ENCODE results near the gene PTPRK. TPM values are rescaled to one million over a fixed set of nuclear protein-coding genes. Genes with fewer than 3 reads are reported as not detected.

PTPRK gene
- total and polyA plus RNA-seq, 4 donors: 12.1 to 61.2 (median 29.1) TPM

GRCh38 chr6:128112494-128112893, 407.9 kb downstream of the PTPRK start (continued):
- no peak for TF ChIP-seq REST (IDR thresholded peaks at IDR 0.05)
- TF ChIP-seq RAD21 (IDR thresholded peaks at IDR 0.05): peak in 1 of 2 donors; percentile 8
- no peak for TF ChIP-seq RXRA (IDR thresholded peaks at IDR 0.05)
- no peak for TF ChIP-seq JUND (IDR thresholded peaks at IDR 0.05)
- TF ChIP-seq NR2F2 (IDR thresholded peaks at IDR 0.05): no peak

DNA sequence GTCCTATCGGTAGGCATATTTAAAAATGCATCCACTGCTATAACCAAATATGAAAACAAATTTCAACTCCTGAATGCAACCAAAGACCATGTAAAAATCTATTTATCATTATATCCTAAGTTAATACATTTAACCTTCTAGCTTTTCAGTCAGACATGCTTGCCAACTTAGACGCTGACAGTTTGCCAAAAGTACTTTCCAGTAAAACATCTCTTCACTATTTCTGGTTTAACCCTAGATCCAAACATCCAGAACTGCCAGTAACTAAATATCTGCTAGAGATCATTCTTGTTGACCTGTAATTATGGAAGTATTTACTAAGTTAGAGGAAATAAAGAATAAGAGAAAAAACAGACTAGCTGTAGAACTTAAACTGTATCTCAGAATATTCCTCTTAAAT, 409.3 kb downstream of the PTPRK start:
- no peak overlapping the region for H3K4me3 ChIP-seq (ENCODE audit: low read depth in 1 of 3, low read length in 3 of 3)
- H3K27me3 ChIP-seq (ENCODE audit: control insufficient read depth in 4 of 4, insufficient read depth in 4 of 4, low read length in 3 of 4): no peaks in the 10 kb centered on the region
- DNase-seq (ENCODE audit: low spot score): no peak
- 60% methylated on average over 2 of the region's 2 CpGs for WGBS
- no peaks in the 10 kb centered on the region for H3K9me3 ChIP-seq (ENCODE audit: control insufficient read depth in 4 of 4, low read length in 3 of 4)
- no peak overlapping the region for H3K27ac ChIP-seq (ENCODE audit: low read depth in 1 of 2, low read length in 2 of 2)
- H3K9ac ChIP-seq (ENCODE audit: low read depth in 1 of 2, low read length in 2 of 2): no peak overlapping the region
- H3K36me3 ChIP-seq (ENCODE audit: control insufficient read depth in 4 of 4, insufficient read depth in 3 of 4, low read depth in 1 of 4, low read length in 3 of 4): no peaks in the 10 kb centered on the region
- peaks cover 2 to 17% (median 15%) of the 10 kb centered on the region in 4 donors for H3K4me1 ChIP-seq (ENCODE audit: control insufficient read depth in 4 of 4, insufficient read depth in 4 of 4, low read length in 3 of 4)
- TF ChIP-seq, protein P1, sequence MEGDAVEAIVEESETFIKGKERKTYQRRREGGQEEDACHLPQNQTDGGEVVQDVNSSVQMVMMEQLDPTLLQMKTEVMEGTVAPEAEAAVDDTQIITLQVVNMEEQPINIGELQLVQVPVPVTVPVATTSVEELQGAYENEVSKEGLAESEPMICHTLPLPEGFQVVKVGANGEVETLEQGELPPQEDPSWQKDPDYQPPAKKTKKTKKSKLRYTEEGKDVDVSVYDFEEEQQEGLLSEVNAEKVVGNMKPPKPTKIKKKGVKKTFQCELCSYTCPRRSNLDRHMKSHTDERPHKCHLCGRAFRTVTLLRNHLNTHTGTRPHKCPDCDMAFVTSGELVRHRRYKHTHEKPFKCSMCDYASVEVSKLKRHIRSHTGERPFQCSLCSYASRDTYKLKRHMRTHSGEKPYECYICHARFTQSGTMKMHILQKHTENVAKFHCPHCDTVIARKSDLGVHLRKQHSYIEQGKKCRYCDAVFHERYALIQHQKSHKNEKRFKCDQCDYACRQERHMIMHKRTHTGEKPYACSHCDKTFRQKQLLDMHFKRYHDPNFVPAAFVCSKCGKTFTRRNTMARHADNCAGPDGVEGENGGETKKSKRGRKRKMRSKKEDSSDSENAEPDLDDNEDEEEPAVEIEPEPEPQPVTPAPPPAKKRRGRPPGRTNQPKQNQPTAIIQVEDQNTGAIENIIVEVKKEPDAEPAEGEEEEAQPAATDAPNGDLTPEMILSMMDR (IDR thresholded peaks at IDR 0.05; ENCODE audit: low read depth, low read length, missing input control): no peak
- TF ChIP-seq NR2F2 (IDR thresholded peaks at IDR 0.05) (peak; percentile 14), SP1 (IDR thresholded peaks at IDR 0.05) (no peak)

GRCh38 chr6:128107682-128108081, 412.7 kb downstream of the PTPRK start:
- Histone ChIP-seq H3K4me1 (ENCODE audit: control insufficient read depth in 4 of 4, insufficient read depth in 4 of 4, low read length in 3 of 4) (peaks cover 6 to 16% (median 14%) of the 10 kb centered on the region in 4 donors), H3K4me3 (ENCODE audit: low read depth in 1 of 3, low read length in 3 of 3) (no peak overlapping the region), H3K27ac (ENCODE audit: low read depth in 1 of 2, low read length in 2 of 2) (no peak overlapping the region), H3K27me3 (ENCODE audit: control insufficient read depth in 4 of 4, insufficient read depth in 4 of 4, low read length in 3 of 4) (no peaks in the 10 kb centered on the region), H3K9me3 (ENCODE audit: control insufficient read depth in 4 of 4, low read length in 3 of 4) (no peaks in the 10 kb centered on the region), H3K9ac (ENCODE audit: low read depth in 1 of 2, low read length in 2 of 2) (no peak overlapping the region), H3K36me3 (ENCODE audit: control insufficient read depth in 4 of 4, insufficient read depth in 3 of 4, low read depth in 1 of 4, low read length in 3 of 4) (no peaks in the 10 kb centered on the region)
- TF ChIP-seq MAX (IDR thresholded peaks at IDR 0.05): no peak
- TF ChIP-seq NR2F2 (IDR thresholded peaks at IDR 0.05): no peak
- TF ChIP-seq, protein P1 (IDR thresholded peaks at IDR 0.05; ENCODE audit: low read depth, low read length, missing input control): no peak
- TF ChIP-seq HNF4G (IDR thresholded peaks at IDR 0.05): no peak
- no peak for DNase-seq (ENCODE audit: low spot score)
- 97% methylated on average over 1 of the region's 1 CpG for WGBS

Measured in liver (tissue), 9 donors.